DOHH2 (cell line): ENCODE results near the gene PCF11.

Experiments
- H3F3A ChIP-seq: fragments of 200-600 bp; sonication (generic), shearing (Covaris generic); 2 replicates; pipeline ENCODE4 v1.6.0; 2016; ENCODE audit warnings: antibody characterized with exemption, mild to moderate bottlenecking; ENCODE audit not compliant: control insufficient read depth, insufficient read depth
- H3K27ac ChIP-seq: fragments of 200-600 bp; sonication (generic); 2 replicates; pipeline ENCODE4 v1.5.1; 2014; ENCODE audit warnings: low read depth, mild to moderate bottlenecking, low read length, moderate library complexity
- H3K27me3 ChIP-seq: fragments of 200-600 bp; sonication (generic); 2 replicates; pipeline ENCODE4 v1.6.1; 2014; ENCODE audit warnings: mild to moderate bottlenecking, low read length, mixed read lengths; ENCODE audit not compliant: control insufficient read depth
- H3K36me3 ChIP-seq: fragments of 200-600 bp; sonication (generic); 2 replicates; pipeline ENCODE4 v1.6.1; 2014; ENCODE audit warnings: mild to moderate bottlenecking, low read length, moderate library complexity, mixed read lengths; ENCODE audit not compliant: control insufficient read depth
- H3K4me1 ChIP-seq: fragments of 200-600 bp; sonication (generic); 2 replicates; pipeline ENCODE4 v1.6.1; 2014; ENCODE audit warnings: mild to moderate bottlenecking, low read length, mixed read lengths; ENCODE audit not compliant: control insufficient read depth
- H3K4me2 ChIP-seq: fragments of 200-600 bp; sonication (generic); 2 replicates; pipeline ENCODE4 v1.6.0; 2014; ENCODE audit warnings: mild to moderate bottlenecking, low read length, moderate library complexity
- H3K4me3 ChIP-seq: fragments of 200-600 bp; sonication (generic); 2 replicates; pipeline ENCODE4 v1.5.1; 2014; ENCODE audit warnings: mild to moderate bottlenecking, low read length, mixed read lengths
- H3K79me2 ChIP-seq: fragments of 200-600 bp; sonication (generic); 2 replicates; pipeline ENCODE4 v1.6.1; 2014; ENCODE audit warnings: mild to moderate bottlenecking, low read length, mixed read lengths; ENCODE audit not compliant: control insufficient read depth
- H3K9me2 ChIP-seq: fragments of 200-600 bp; sonication (generic); replicated peaks from 2 replicates; pipeline ENCODE4 v1.6.1; 2014; ENCODE audit warnings: mild to moderate bottlenecking, low read length, mixed read lengths; ENCODE audit not compliant: control insufficient read depth
- H3K9me3 ChIP-seq: fragments of 200-600 bp; sonication (generic); 2 replicates; pipeline ENCODE4 v1.6.1; 2014; ENCODE audit warnings: antibody characterized with exemption, low read length, mixed read lengths; ENCODE audit not compliant: control insufficient read depth, insufficient read depth
- H4K20me1 ChIP-seq: fragments of 200-600 bp; sonication (generic); 2 replicates; pipeline ENCODE4 v1.6.0; 2014; ENCODE audit warnings: low read depth, mild to moderate bottlenecking, antibody characterized with exemption, low read length, moderate library complexity; ENCODE audit not compliant: control insufficient read depth, insufficient read depth
- CTCF ChIP-seq: fragments of 200-600 bp; sonication (generic); IDR thresholded peaks from one replicate; pipeline ENCODE4 v1.5.1; 2014; ENCODE audit warnings: antibody characterized with exemption, mild to moderate bottlenecking, low read depth, low read length; ENCODE audit not compliant: poor library complexity, severe bottlenecking
- EZH2phosphoT487 ChIP-seq: fragments of 200-600 bp; sonication (generic); IDR thresholded peaks from 2 replicates; pipeline ENCODE4 v1.6.1; 2017; ENCODE audit warnings: borderline replicate concordance, mild to moderate bottlenecking, antibody characterized with exemption, low read length, moderate library complexity, mixed read lengths

Gene PCF11

GRCh38 chr11:83115551-83115950 is 41.4 kb upstream of the PCF11 start:
- H3K4me1 ChIP-seq = peaks cover 49% of the 10 kb centered on the region
- H3F3A ChIP-seq = peaks cover 5% of the 10 kb centered on the region; the same call in 1 of the 2 replicates
- TF ChIP-seq EZH2phosphoT487 = no peak
- TF ChIP-seq CTCF = no peak
- no peaks in the 10 kb centered on the region for H4K20me1 ChIP-seq
- H3K4me3 ChIP-seq = no peak overlapping the region
- H3K9me2 ChIP-seq = no peaks in the 10 kb centered on the region
- H3K9me3 ChIP-seq = no peaks in the 10 kb centered on the region
- no peak overlapping the region for H3K27ac ChIP-seq
- peak overlapping the region; percentile 55 for H3K4me2 ChIP-seq
- no peaks in the 10 kb centered on the region for H3K36me3 ChIP-seq
- H3K79me2 ChIP-seq = no peaks in the 10 kb centered on the region
- no peaks in the 10 kb centered on the region for H3K27me3 ChIP-seq

- Histone ChIP-seq H3F3A (peaks cover 5% of the 10 kb centered on the region; the same call in 1 of the 2 replicates), H4K20me1 (no peaks in the 10 kb centered on the region), H3K4me1 (peaks cover 51% of the 10 kb centered on the region), H3K79me2 (no peaks in the 10 kb centered on the region), H3K36me3 (no peaks in the 10 kb centered on the region), H3K27ac (no peak overlapping the region), H3K27me3 (no peaks in the 10 kb centered on the region), H3K9me2 (no peaks in the 10 kb centered on the region), H3K4me3 (peak overlapping the region; percentile 63), H3K9me3 (no peaks in the 10 kb centered on the region), H3K4me2 (peak overlapping the region; percentile 55)
- TF ChIP-seq CTCF (no peak), EZH2phosphoT487 (no peak)
Observed at GRCh38 chr11:83116015-83116641, 40.8 kb upstream of the PCF11 start.

GRCh38 chr11:83118814-83119213 is 38.1 kb upstream of the PCF11 start:
- peaks cover 5% of the 10 kb centered on the region; the same call in 1 of the 2 replicates for H3F3A ChIP-seq
- peak overlapping the region; percentile 22; the same call in 1 of the 2 replicates for H3K4me2 ChIP-seq
- no peak overlapping the region for H3K27ac ChIP-seq
- peaks cover 62% of the 10 kb centered on the region for H3K4me1 ChIP-seq
- H3K27me3 ChIP-seq = no peaks in the 10 kb centered on the region
- no peak overlapping the region for H3K4me3 ChIP-seq
- no peaks in the 10 kb centered on the region for H3K79me2 ChIP-seq
- no peaks in the 10 kb centered on the region for H3K9me3 ChIP-seq
- no peaks in the 10 kb centered on the region for H3K9me2 ChIP-seq
- H3K36me3 ChIP-seq = no peaks in the 10 kb centered on the region
- TF ChIP-seq CTCF (no peak), EZH2phosphoT487 (no peak)
- no peaks in the 10 kb centered on the region for H4K20me1 ChIP-seq
